IMR-90 (cell line): ENCODE data around the gene SYNE1.

ENCODE experiments used
- FOS ChIP-seq: fragments of 150-350 bp; IDR thresholded peaks from 2 replicates; pipeline ENCODE4 v1.6.1; 2016; ENCODE audit warnings: low read depth, low read length
- MAFK ChIP-seq: IDR thresholded peaks from 2 replicates; pipeline ENCODE4 v1.6.1; 2012; ENCODE audit warnings: low read depth, low read length, improper control_type of control experiment
- MXI1 ChIP-seq: IDR thresholded peaks from 2 replicates; pipeline ENCODE4 v1.6.1; 2012; ENCODE audit warnings: low read depth, mild to moderate bottlenecking, low read length, moderate library complexity, borderline replicate concordance
- NFE2L2 ChIP-seq: fragments of 150-350 bp; IDR thresholded peaks from 2 replicates; pipeline ENCODE4 v1.6.1; 2016; ENCODE audit warnings: low read depth, mild to moderate bottlenecking, low read length
- POLR2A ChIP-seq: IDR thresholded peaks from 2 replicates; pipeline ENCODE4 v1.6.1; 2012; ENCODE audit warnings: mild to moderate bottlenecking, low read depth, low read length
- TF ChIP-seq, protein P1 (sequence below): conservative IDR thresholded peaks from 2 replicates; pipeline ENCODE4 v1.5.1; 2012; ENCODE audit warnings: mild to moderate bottlenecking, low read depth, low read length, improper control_type of control experiment
- TF ChIP-seq, protein P2 (sequence below): fragments of 150-350 bp; IDR thresholded peaks from 2 replicates; pipeline ENCODE4 v1.6.1; 2017; ENCODE audit warnings: mild to moderate bottlenecking, antibody characterized with exemption, low read length, low read depth
- TF ChIP-seq, protein P3 (sequence below): fragments of 150-350 bp; IDR thresholded peaks from 2 replicates; pipeline ENCODE4 v1.6.1; 2016; ENCODE audit warnings: low read depth, mild to moderate bottlenecking, low read length, moderate library complexity, borderline replicate concordance

DNA sequence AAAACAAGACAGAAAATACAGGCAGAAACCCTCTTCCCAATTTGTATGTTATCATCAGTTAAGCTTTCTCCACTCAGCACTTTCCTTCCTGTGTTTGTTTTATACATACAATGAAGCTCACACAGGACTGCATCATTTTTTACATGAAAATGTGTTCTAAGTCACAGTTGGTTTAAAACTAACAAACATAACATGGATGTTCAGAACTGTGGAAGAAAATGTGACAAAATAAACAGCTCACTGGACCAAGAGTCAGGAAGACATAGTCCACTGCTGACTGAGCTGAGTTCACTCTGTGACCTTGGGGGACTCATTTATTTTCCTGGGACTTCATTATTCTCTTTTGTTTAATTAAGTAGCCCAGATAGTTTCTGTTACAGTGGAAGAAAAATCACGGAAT is 331.5 kb downstream of the SYNE1 start:
- TF ChIP-seq, protein P1, sequence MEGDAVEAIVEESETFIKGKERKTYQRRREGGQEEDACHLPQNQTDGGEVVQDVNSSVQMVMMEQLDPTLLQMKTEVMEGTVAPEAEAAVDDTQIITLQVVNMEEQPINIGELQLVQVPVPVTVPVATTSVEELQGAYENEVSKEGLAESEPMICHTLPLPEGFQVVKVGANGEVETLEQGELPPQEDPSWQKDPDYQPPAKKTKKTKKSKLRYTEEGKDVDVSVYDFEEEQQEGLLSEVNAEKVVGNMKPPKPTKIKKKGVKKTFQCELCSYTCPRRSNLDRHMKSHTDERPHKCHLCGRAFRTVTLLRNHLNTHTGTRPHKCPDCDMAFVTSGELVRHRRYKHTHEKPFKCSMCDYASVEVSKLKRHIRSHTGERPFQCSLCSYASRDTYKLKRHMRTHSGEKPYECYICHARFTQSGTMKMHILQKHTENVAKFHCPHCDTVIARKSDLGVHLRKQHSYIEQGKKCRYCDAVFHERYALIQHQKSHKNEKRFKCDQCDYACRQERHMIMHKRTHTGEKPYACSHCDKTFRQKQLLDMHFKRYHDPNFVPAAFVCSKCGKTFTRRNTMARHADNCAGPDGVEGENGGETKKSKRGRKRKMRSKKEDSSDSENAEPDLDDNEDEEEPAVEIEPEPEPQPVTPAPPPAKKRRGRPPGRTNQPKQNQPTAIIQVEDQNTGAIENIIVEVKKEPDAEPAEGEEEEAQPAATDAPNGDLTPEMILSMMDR = no peak
- TF ChIP-seq FOS = no peak
- no peak for TF ChIP-seq MXI1
- TF ChIP-seq MAFK = no peak
- TF ChIP-seq POLR2A = no peak
- TF ChIP-seq, protein P2, sequence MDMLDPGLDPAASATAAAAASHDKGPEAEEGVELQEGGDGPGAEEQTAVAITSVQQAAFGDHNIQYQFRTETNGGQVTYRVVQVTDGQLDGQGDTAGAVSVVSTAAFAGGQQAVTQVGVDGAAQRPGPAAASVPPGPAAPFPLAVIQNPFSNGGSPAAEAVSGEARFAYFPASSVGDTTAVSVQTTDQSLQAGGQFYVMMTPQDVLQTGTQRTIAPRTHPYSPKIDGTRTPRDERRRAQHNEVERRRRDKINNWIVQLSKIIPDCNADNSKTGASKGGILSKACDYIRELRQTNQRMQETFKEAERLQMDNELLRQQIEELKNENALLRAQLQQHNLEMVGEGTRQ = no peak
- no peak for TF ChIP-seq NFE2L2
- TF ChIP-seq, protein P3, sequence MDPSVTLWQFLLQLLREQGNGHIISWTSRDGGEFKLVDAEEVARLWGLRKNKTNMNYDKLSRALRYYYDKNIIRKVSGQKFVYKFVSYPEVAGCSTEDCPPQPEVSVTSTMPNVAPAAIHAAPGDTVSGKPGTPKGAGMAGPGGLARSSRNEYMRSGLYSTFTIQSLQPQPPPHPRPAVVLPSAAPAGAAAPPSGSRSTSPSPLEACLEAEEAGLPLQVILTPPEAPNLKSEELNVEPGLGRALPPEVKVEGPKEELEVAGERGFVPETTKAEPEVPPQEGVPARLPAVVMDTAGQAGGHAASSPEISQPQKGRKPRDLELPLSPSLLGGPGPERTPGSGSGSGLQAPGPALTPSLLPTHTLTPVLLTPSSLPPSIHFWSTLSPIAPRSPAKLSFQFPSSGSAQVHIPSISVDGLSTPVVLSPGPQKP = no peak
